Measurements from ENCODE around the gene SIPA1L3. TPM values are rescaled to one million over a fixed set of nuclear protein-coding genes. Genes with fewer than 3 reads are reported as not detected.
"Not testable (repeated sequence)": the region's sequence is repeated elsewhere in the genome, so short reads cannot be mapped to it uniquely, and the experiment has no call there.

SIPA1L3 gene
- total RNA-seq, 1 experiment from 2014 or later: 4.4 TPM

DNA sequence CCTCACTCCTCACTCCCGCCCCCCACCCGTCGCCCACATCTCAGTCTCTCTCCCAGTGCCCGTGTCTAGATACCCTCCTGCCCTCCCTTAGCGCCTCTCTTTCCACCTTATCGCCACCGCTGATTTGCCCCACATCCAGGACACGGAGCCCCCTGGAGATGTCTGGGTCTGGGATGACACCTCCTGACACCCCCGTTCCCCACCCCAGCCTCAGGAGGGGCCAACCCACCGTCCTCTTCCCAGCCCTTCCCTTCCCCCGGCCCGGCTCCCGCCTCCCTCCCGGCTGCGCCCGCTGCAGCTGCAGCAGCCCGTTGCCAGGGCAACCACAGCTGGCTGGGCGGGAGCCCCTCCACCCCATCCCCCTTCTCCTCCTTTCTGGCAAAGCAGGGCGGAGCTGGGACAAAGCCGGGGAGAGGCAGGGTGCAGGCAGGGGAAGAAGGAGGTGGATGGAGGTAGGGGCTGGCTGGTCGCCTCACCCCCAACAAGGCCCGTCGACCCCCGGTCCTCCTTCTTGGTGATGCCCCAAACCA, 303.5 kb downstream of the SIPA1L3 start:
- in situ Hi-C loops (cut with HindIII; ENCODE audit: low pct_unique_long_range_greater_than_20kb, low sequenced_read_pairs): no loop called here
- no peak for DNase-seq (ENCODE audit: low read depth, low spot score)

DNA sequence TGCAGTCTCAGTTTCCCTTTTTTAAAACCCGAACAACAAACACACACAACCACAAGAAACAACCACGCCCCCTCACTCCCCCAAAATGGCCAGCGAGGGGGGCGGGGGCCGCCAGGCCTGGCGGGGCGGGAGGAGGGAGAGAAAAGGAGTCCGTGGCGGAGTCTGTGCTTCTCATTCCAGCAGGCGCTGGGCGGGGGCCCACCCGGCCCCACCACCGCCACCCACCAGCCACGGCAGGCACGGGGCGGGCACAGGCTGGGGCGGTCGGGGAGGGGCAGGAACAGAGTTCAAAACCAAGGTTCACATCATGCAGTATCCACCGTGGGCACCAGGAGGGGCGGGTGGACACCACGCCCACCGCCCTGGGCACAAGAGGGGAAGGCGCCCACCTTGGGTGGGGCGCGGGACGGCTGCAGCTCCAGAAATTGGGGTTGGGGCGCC, 304.2 kb downstream of the SIPA1L3 start:
- in situ Hi-C loops (cut with HindIII; ENCODE audit: low pct_unique_long_range_greater_than_20kb, low sequenced_read_pairs): no loop called here
- no peak for DNase-seq (ENCODE audit: low read depth, low spot score)

DNA sequence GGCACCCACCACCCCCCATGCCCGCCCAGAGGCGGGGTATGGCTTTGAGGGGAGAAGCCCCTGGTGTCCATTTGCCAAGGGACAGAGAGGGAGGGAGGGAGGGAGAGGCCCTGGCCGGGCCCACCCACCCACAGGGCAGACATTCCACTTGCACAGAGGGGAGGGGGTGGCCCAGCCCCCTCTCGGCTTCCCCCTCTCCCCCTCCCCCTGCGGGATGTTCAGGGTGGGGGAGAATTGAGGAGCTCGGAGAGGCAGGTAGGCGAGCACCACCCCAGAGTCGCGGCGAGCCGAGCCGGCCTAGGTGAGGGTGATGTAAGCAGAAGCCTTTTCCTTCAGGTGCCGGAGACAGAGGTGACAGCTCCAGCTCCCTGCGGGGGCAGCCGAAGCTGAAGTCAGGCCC, 304.8 kb downstream of the SIPA1L3 start:
- DNase-seq (ENCODE audit: low read depth, low spot score): no peak
- in situ Hi-C loops (cut with HindIII; ENCODE audit: low pct_unique_long_range_greater_than_20kb, low sequenced_read_pairs): no loop called here

DNA sequence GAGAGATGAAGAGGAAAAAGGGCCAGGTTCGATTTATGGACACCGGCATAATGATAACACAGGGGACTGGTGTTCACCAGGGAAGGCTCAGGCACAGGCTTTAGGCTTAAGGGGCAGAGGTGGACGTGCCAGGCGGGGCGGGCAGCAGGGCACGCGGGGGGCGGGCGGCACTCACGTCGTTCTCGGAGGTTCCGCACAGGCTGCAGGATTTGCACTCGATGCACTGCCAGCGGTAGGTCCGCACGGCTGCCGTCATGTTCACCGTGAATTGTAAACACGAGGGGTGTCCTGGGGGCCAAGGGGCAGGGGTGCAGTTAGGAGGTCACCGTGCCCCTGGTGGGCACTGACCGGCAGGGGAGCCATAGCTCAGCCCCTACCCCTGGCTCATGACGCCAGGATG, 306.5 kb downstream of the SIPA1L3 start:
- in situ Hi-C loops (cut with HindIII; ENCODE audit: low pct_unique_long_range_greater_than_20kb, low sequenced_read_pairs): no loop called here
- DNase-seq (ENCODE audit: low read depth, low spot score): no peak

DNA sequence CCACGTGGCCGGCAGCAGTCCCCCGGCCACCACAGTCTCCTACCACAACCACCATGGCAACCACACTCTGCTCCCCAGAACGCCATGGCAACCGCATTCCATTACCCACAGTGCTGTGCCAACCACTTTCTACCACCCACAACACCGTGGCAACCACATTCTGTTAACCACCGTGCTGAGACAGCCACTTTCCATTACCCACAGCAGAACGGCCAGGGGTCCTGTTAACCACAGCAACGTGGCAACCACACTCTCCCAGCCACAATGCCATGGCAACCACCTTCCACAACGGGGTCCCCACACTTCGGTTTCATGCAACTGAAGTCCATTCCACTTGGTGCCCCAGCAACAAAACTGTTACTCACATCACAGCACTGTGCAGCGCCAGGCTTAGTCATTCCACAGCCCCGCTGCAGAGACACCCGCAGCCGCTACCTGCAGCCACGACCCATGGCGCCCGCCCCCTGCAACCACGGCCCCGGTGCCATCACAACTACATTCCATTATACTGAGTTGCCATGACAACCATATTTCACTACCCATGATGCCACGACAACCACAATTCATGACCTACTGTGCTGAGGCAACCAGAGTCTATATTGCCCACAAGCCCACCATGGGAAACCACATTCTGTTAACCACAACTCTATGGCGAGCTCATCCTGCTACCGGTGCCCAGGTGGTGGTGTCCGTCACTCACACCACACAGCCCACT, 307.1 kb downstream of the SIPA1L3 start:
- no peak for DNase-seq (ENCODE audit: low read depth, low spot score)
- in situ Hi-C loops (cut with HindIII; ENCODE audit: low pct_unique_long_range_greater_than_20kb, low sequenced_read_pairs): no loop called here

DNA sequence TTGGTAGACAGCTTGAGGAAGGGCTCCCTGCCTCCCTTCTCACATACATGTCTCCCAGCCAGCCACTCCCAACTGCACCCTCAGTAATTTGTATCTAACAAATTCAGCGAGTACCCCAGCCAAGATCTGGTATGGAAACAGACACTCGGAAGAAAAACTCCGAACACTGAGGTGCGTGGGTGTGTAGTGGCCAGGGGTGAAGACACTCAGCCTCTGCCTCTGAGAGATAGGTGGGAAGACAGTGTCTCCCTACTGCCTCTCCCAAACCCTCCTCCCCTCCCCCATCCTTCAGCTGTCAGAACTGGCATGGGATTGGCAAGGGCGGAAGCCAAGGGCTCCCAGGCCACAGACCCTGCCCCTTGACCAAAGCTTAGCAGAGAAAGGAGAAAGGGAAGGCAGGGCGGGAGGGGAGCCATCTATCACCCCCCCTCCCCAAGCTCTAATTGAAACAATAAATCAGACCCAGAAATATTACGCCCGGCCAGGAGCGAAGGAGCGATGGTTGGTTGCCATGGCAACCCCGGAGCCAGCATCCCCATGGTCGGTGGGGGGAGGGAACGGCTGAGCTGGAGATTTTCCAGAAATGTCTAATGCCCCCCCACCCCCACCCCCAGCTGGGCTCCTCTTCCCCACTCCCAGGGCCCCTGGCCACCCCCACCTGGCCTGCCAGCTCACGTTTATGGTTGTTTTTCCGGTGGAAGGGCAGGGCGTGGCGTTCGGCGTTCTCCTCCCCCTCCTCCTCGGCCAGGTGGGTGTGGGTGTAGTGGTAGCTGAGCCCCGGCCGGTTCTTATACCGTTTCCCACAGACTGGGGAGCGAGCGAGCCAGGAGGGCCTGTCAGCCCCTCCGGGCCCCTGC, 310.0 kb downstream of the SIPA1L3 start:
- in situ Hi-C loops (cut with HindIII; ENCODE audit: low pct_unique_long_range_greater_than_20kb, low sequenced_read_pairs): no loop called here
- DNase-seq (ENCODE audit: low read depth, low spot score): no peak

DNA sequence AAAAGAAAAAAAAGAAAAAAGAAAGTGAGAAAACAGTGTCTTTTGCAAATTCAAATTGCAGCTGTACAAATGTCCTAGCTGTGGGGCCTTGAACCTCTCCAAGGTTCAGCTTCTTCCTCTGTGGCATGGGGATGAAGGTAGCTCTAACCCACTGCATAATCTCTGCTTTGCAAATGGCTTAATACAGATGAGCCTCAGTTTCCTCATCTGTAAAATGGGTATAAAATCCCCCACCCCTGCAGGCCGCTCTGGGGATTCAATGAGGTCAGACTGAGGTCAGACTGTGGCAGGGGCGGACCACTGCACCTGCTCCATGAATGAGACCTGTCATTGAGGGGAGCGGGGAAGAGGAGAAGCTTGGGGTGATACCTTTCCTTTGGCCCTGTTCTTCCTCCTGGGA, 311.2 kb downstream of the SIPA1L3 start:
- no peak for DNase-seq (ENCODE audit: low read depth, low spot score)
- in situ Hi-C loops (cut with HindIII; ENCODE audit: low pct_unique_long_range_greater_than_20kb, low sequenced_read_pairs): no loop called here

DNA sequence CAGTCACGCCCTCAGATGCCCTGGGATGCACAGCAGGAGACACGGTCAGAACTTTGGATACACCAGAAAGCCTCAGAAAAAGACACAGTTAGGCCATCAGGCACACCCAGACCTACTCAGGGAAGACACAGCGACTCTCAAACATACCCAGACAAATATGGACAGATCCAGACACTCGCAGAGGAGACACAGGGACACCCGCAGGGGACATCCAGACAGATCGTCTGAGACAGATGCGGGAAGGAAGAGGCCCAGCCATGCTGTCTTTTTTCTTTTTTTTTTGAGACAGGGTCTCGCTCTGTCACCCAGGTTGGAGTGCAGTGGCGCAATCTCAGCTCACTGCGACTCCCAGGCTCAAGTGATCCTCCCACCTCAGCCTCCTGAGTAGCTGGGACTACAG, 312.2 kb downstream of the SIPA1L3 start:
- DNase-seq (ENCODE audit: low read depth, low spot score): no peak
- in situ Hi-C loops (cut with HindIII; ENCODE audit: low pct_unique_long_range_greater_than_20kb, low sequenced_read_pairs): no loop called here

DNA sequence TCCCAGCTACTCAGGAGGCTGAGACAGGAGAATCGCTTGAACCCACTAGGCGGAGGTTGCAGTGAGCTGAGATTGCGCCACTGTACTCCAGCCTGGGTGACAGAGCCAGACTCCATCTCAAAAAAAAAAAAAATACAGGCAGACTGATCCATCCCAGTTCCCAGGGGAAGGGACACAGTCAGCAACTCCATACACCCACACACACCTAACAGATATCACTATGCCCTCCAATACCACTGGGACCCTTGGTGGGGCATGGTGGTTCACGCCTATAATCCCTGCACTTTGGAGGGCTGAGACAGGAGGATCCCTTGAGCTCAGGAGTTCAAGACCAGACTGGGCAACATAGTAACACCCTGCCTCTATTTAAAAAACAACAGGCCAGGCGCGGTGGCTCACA, 314.4 kb downstream of the SIPA1L3 start:
- no peak for DNase-seq (ENCODE audit: low read depth, low spot score)
- in situ Hi-C loops (cut with HindIII; ENCODE audit: low pct_unique_long_range_greater_than_20kb, low sequenced_read_pairs): no loop called here

DNA sequence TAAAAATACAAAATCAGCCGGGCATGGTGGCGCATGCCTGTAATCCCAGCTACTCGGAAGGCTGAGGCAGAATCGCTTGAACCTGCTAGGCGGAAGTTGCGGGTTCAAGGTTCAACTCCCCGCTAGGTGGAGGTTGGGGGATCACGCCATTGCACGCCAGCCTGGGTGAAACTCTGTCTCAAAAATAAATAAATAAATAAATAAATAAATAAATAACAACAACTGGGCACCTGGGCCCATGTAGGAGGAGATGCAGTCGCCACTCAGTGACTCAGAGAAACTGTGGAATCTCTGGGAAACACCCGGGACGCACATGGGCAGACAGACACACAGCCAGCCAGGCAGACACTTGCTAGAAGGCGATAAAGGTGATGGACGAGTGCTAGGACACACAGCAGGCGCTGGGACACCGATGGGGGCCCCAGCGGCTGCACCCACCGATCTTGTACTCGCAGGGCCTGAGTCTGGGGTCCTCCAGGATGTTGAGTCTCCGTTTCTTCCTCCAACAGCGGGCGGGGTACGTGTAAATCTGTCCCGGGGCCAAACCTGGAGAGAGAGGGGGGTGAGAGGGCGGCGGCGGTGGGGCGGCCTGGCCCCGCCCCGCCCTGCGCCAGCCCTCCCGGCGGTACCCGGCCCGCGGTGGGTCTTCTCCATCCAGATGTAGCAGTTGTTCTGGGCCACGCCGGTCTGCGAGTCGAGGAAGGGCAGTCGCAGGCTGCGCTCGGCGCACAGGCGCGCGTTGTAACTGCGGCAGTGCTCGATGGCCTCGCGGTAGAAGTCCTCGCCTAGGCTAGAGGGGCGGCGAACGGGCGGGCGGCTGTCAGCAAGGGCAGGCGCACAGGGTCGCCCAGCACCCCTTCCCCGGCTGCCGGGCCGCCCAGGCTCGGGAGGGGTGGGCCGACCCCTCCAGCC, 315.2 kb downstream of the SIPA1L3 start:
- in situ Hi-C loops (cut with HindIII; ENCODE audit: low pct_unique_long_range_greater_than_20kb, low sequenced_read_pairs): no loop called here
- DNase-seq (ENCODE audit: low read depth, low spot score): no peak

DNA sequence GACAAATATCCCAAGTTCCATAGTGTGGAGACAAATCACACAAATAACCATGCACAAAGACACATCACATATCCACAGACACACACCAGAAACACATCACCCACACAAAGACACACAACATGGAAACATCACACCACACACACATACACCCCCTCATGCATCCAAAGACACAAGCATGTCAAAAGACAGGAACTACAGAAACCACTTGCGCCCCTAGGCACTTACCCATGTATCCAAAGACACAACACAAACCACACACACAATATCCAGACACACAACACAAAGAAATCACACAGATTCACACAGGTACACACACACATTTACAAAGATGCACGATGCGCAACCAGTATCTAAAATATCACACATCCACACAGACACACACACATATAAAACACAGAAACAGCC, 316.1 kb downstream of the SIPA1L3 start:
- no peak for DNase-seq (ENCODE audit: low read depth, low spot score)
- in situ Hi-C loops (cut with HindIII; ENCODE audit: low pct_unique_long_range_greater_than_20kb, low sequenced_read_pairs): no loop called here

DNA sequence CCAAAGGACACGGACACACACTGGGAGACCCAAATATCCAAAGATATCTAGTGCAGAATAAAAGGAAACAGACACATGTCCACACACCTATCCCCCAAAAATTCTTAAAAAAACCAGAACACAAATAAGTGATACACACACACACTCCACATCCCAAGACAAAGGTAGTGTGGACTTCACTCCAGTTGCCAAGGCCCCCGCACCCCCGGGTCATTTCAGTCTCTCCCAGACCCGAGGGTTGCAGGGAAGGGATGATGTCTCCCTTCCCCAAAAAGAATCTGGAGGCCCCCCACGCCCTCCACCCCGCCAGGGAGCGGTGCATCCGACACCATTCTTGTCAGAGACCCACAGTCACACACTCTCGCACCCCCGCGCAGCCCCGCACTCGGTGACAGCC, 316.6 kb downstream of the SIPA1L3 start:
- in situ Hi-C loops (cut with HindIII; ENCODE audit: low pct_unique_long_range_greater_than_20kb, low sequenced_read_pairs): no loop called here
- no peak for DNase-seq (ENCODE audit: low read depth, low spot score)

DNA sequence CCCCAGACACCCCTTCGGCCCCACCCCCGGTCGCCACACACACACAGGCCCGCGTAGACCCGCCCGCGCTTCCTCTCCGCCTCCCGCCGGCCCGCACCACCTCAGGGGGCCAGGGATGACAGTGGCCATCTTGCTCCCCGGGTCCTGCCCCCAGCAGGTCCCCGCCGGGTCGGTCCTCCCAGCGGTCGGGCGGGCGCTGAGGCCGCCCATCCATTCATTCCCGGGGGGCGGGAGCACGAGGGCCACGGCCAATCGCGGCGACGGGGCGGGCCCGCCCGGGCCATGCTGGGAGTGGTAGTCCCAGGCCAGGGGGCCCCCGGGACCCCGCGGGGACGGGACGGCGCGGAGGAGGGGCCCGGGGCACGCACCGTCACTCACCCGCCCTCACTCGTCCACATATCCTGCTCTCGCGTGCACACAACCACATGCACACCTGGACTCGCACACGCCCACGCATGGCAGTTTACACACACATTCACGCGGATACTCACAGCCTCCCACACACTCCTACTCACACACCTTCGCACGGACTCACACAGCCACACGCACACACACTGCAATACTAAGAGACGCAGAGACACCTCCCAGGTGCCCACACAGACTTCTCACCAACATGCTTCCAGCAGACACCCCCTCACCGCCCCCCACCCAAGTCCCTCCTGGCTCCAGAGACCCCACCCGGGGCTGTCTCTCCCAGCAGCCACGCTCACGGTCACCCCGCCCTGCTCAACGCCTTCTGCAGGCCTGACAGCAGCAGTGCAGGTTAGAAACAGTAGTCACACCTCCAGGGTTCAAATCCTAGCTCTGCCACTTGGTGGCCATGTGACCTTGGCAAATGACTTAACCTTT, 317.2 kb downstream of the SIPA1L3 start, which contains the start of gene DPF1:
DPF1 (minus strand) TSS at position 209 of the 849 bp plus-strand sequence; CDS start at position 129, 80 bp downstream.
- in situ Hi-C loops (cut with HindIII; ENCODE audit: low pct_unique_long_range_greater_than_20kb, low sequenced_read_pairs): no loop called here

DNA sequence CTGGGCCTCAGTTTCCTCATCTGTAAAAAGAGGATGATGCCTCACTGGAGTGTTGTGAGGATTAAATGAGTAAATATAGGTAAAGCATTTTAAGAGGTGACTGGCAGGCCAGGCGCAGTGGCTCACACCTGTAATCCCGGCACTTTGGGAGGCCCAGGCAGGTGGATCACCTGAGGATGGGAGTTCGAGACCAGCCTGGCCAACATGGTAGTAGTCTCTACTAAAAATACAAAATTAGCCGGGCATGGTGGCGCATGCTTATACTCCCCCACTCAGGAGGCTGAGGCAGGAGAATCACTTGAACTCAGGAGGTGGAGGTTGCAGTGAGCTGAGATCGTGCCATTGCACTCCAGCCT, 317.8 kb downstream of the SIPA1L3 start:
- DNase-seq (ENCODE audit: low read depth, low spot score); in situ Hi-C loops (cut with HindIII; ENCODE audit: low pct_unique_long_range_greater_than_20kb, low sequenced_read_pairs): not testable (repeated sequence)

More for the DNA sequence above, 317.2 kb downstream of the SIPA1L3 start, which contains the start of gene DPF1:
- peak; percentile 78 for DNase-seq (ENCODE audit: low read depth, low spot score)

DNA sequence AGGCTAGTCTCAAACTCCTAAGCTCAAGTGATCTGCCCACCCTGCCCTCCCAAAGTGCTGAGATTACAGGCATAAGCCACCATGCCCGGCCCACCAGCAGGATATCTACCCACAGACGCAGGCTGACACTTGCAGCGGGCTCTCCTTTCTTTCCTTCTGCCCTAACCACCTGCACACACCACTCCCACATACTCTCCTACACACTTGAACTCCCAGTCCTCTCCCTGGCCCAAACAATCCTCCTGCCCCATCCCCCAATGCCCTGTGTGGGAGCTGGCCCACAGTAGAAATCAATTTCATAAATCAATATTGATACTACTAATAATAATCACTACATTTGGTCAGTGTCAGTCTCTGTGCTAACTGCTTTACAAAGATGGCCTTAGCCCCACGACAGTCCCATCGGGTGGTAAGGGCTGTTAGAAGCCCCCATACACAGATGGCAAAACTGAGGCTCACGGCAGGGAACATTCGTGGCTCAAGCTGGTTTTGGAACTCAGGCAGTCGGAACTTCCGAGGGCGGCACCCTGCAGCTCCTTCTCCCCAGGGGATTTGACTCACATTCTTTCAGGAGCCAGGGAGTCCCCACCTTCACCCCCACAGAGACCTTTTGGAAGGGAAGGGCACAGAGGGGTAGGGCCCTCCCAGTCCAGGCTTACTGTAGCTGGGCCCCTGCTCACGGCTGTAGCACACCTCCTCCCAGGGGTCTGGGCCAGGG, 320.4 kb downstream of the SIPA1L3 start:
- in situ Hi-C loops (cut with HindIII; ENCODE audit: low pct_unique_long_range_greater_than_20kb, low sequenced_read_pairs): no loop called here
- no peak for DNase-seq (ENCODE audit: low read depth, low spot score)

DNA sequence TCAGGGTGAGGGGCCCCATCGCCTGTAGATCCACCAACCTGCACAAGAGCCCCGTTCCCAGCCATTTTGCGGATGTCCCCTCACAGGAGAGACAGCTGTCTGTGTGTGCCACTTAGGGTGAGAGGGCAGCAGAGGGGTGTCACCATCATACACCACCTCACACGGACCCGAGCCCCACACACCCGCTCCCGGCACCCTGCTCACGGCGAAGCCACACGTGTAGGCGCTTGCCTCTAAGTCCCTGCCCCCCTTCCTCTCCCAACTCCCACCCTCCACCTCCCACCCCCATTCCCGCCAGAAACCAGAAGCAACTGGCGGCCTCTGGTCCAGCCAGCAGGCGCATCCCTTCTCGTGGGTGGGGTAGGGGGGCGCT, 321.0 kb downstream of the SIPA1L3 start:
- DNase-seq (ENCODE audit: low read depth, low spot score): no peak
- in situ Hi-C loops (cut with HindIII; ENCODE audit: low pct_unique_long_range_greater_than_20kb, low sequenced_read_pairs): no loop called here
